Measurements from ENCODE around the gene RBMS1. TPM values are rescaled to one million over a fixed set of nuclear protein-coding genes. Genes with fewer than 3 reads are reported as not detected.

Gene RBMS1
- total and polyA plus RNA-seq, 2 of the 13 experiments (the other 11 are each of a cell fraction or from before 2014, with no cell fraction given), result 55.5 to 110 TPM

GRCh38 chr2:160324917-160325316 is 168.7 kb downstream of the RBMS1 start (continued):
- TF ChIP-seq ZNF740 (CRISPR knock-in tag; IDR thresholded peaks at IDR 0.05) (no peak), ZHX2 (IDR thresholded peaks at IDR 0.05; ENCODE audit: low read depth) (no peak), ZHX2 (CRISPR knock-in tag; IDR thresholded peaks at IDR 0.05; ENCODE audit: borderline replicate concordance) (no peak), LCORL (IDR thresholded peaks at IDR 0.05) (no peak), LCORL (CRISPR knock-in tag; IDR thresholded peaks at IDR 0.05) (no peak), KIAA2018 (CRISPR knock-in tag; IDR thresholded peaks at IDR 0.05; ENCODE audit: borderline replicate concordance) (no peak), HNF4A (CRISPR knock-in tag; IDR thresholded peaks at IDR 0.05) (peak; percentile 72), KLF11 (CRISPR knock-in tag; IDR thresholded peaks at IDR 0.05) (no peak), ZFY (CRISPR knock-in tag; IDR thresholded peaks at IDR 0.05) (no peak), NR2C2 (CRISPR knock-in tag; IDR thresholded peaks at IDR 0.05; ENCODE audit: borderline replicate concordance) (peak; percentile 35; the same call in 1 of the 2 replicates), TFDP2 (CRISPR knock-in tag; IDR thresholded peaks at IDR 0.05) (no peak), ISX (CRISPR knock-in tag; conservative IDR thresholded peaks at IDR 0.05) (no peak), ZFAT (CRISPR knock-in tag; conservative IDR thresholded peaks at IDR 0.05) (no peak)

Data from HepG2 (cell line).